ENCODE measurements around the gene CD99. TPM values are rescaled to one million over a fixed set of nuclear protein-coding genes. Genes with fewer than 3 reads are reported as not detected.

CD99 gene
- polyA plus RNA-seq, 3 donors = 159 to 217 (median 184) TPM

- Histone ChIP-seq H3K79me2 (ENCODE audit: insufficient read depth, low read length) (no peaks in the 10 kb centered on the region), H4K20me1 (ENCODE audit: insufficient read depth, low read length) (no peaks in the 10 kb centered on the region), H3K27me3 (ENCODE audit: control insufficient read depth in 2 of 2, insufficient read depth in 2 of 2, low read length in 2 of 2) (no peaks in the 10 kb centered on the region), H3K4me3 (replicated peaks in 1 of 3; ENCODE audit: low read depth in 2 of 3, low read length in 3 of 3) (no peak overlapping the region), H3K9ac (ENCODE audit: insufficient read depth, low read length, poor library complexity, severe bottlenecking) (no peak overlapping the region), H3K36me3 (replicated peaks in 1 of 2; ENCODE audit: control insufficient read depth in 1 of 2, insufficient read depth in 2 of 2, low read length in 2 of 2) (peaks cover 30 to 62% of the 10 kb centered on the region in 2 donors), H3K27ac (ENCODE audit: low read depth in 1 of 2, low read length in 2 of 2) (peak overlapping the region in 1 of 2 donors; percentile 25), H3K4me1 (ENCODE audit: control insufficient read depth in 1 of 2, insufficient read depth in 2 of 2, low read length in 2 of 2) (no peaks in the 10 kb centered on the region), H2AFZ (ENCODE audit: insufficient read depth, low read depth, low read length, poor library complexity, severe bottlenecking) (no peak overlapping the region), H3K4me2 (replicated peaks; ENCODE audit: extremely low read depth, low read length, poor library complexity, severe bottlenecking) (no peak overlapping the region), H3K9me3 (replicated peaks in 1 of 2; ENCODE audit: control insufficient read depth in 1 of 2, insufficient read depth in 1 of 2, low read length in 2 of 2) (peaks cover 0 to 3% of the 10 kb centered on the region in 2 donors)
- peaks cover 62 to 85% of the 10 kb centered on the region in 2 donors for H3K36me3 Mint-ChIP-seq
- peak overlapping the region in 5 of 7 donors; percentile 32 to 84 (median 49) for H3K27ac Mint-ChIP-seq
- no peak for TF ChIP-seq CTCF (IDR thresholded peaks at IDR 0.05)
- intact Hi-C loops (cut with micrococcal nuclease) = loop anchor here in 1 of 2 donors (10.0 kb wide), 1 partner anchor 88 kb away; no protein-coding TSS in a partner anchor
- H3K9me3 Mint-ChIP-seq = peaks cover under 1 to 10% (median 3%) of the 10 kb centered on the region in 7 donors
- DNase-seq = no peak
- 90% methylated on average over 9 of the region's 9 CpGs for WGBS (ENCODE audit: insufficient coverage)
- no peak overlapping the region for H3K4me3 Mint-ChIP-seq
- H3K4me1 Mint-ChIP-seq = peaks cover 4% of the 10 kb centered on the region
- peaks cover 1 to 3% (median 2%) of the 10 kb centered on the region in 3 donors for H3K27me3 Mint-ChIP-seq (ENCODE audit: low read depth in 3 of 3)
These were observed 42.2 kb downstream of the CD99 start for GRCh38 chrX:2733286-2733685.

- H3K27ac Mint-ChIP-seq = peak overlapping the region in 1 of 7 donors; percentile 64
These were observed 44.2 kb downstream of the CD99 start for GRCh38 chrX:2735270-2735669.

More at GRCh38 chrX:2735270-2735669, 44.2 kb downstream of the CD99 start:
- Histone ChIP-seq H3K27me3 (ENCODE audit: control insufficient read depth in 2 of 2, insufficient read depth in 2 of 2, low read length in 2 of 2) (no peaks in the 10 kb centered on the region), H4K20me1 (ENCODE audit: insufficient read depth, low read length) (no peaks in the 10 kb centered on the region), H3K36me3 (replicated peaks in 1 of 2; ENCODE audit: control insufficient read depth in 1 of 2, insufficient read depth in 2 of 2, low read length in 2 of 2) (peaks cover 23 to 58% of the 10 kb centered on the region in 2 donors), H3K4me3 (replicated peaks in 1 of 3; ENCODE audit: low read depth in 2 of 3, low read length in 3 of 3) (no peak overlapping the region), H3K27ac (ENCODE audit: low read depth in 1 of 2, low read length in 2 of 2) (no peak overlapping the region), H3K4me2 (replicated peaks; ENCODE audit: extremely low read depth, low read length, poor library complexity, severe bottlenecking) (no peak overlapping the region), H3K4me1 (ENCODE audit: control insufficient read depth in 1 of 2, insufficient read depth in 2 of 2, low read length in 2 of 2) (no peaks in the 10 kb centered on the region), H3K9ac (ENCODE audit: insufficient read depth, low read length, poor library complexity, severe bottlenecking) (no peak overlapping the region), H3K9me3 (replicated peaks in 1 of 2; ENCODE audit: control insufficient read depth in 1 of 2, insufficient read depth in 1 of 2, low read length in 2 of 2) (peaks cover 0 to 3% of the 10 kb centered on the region in 2 donors), H2AFZ (ENCODE audit: insufficient read depth, low read depth, low read length, poor library complexity, severe bottlenecking) (no peak overlapping the region), H3K79me2 (ENCODE audit: insufficient read depth, low read length) (no peaks in the 10 kb centered on the region)
- no peak for TF ChIP-seq CTCF (IDR thresholded peaks at IDR 0.05)
- intact Hi-C loops (cut with micrococcal nuclease) = loop anchor here in 1 of 2 donors (10.0 kb wide), 1 partner anchor 90 kb away; no protein-coding TSS in a partner anchor
- Mint-ChIP-seq H3K4me1 (peaks cover 4% of the 10 kb centered on the region), H3K4me3 (no peak overlapping the region), H3K9me3 (peaks cover 0 to 9% (median 3%) of the 10 kb centered on the region in 7 donors), H3K36me3 (peaks cover 56 to 79% of the 10 kb centered on the region in 2 donors), H3K27me3 (ENCODE audit: low read depth in 3 of 3) (peaks cover 1 to 3% (median 2%) of the 10 kb centered on the region in 3 donors)
- 90% methylated on average over 2 of the region's 4 CpGs for WGBS (ENCODE audit: insufficient coverage)
- no peak for DNase-seq

Data from CD14-positive monocyte (primary cell).